ENCODE measurements around the gene KATNIP. TPM values are rescaled to one million over a fixed set of nuclear protein-coding genes. Genes with fewer than 3 reads are reported as not detected.

Gene KATNIP
- total and polyA plus RNA-seq, 9 of the 15 experiments (the other 6 are each of a cell fraction or from before 2014, with no cell fraction given), result 1.7 to 13.2 (median 8.0) TPM

DNA sequence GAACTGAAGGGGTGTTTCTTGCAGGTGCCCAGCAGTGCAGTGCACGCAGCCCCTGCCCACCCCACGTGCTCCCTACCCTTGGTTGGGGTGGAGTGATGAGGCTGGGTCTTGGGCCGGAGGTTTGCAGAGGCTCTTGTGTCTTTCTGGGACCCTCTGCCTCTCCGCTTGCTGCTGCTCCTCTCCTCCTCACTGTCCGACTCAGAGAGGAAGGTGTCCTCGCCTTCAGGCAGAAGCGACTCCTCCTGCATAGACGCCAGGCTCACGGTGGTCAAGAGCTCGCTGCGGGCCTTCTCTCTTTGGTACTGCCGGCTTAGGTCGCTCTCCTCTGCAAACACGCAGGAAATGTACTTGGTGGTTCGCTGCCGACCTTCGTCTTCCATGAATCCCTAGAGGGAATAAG, 43.2 kb upstream of the KATNIP start:
- peaks cover 87% of the 10 kb centered on the region; the same call in 2 of the 3 replicates for H3K36me3 ChIP-seq (ENCODE audit: control insufficient read depth, insufficient read depth, low read length)
- intact Hi-C loops (cut with micrococcal nuclease), result no loop called here
- H3K9me3 ChIP-seq (replicated peaks; ENCODE audit: control insufficient read depth, insufficient read depth, low read depth, low read length), result no peaks in the 10 kb centered on the region
- no peak overlapping the region; a peak in 1 of 4 replicates for H3K9ac ChIP-seq (ENCODE audit: insufficient read depth in 1 of 2, low read depth in 2 of 2, low read length in 2 of 2)
- CTCF ChIA-PET (ENCODE audit: low intra/inter-chr PET ratio), result no interaction called here
- no peaks in the 10 kb centered on the region for H3K4me1 ChIP-seq (replicated peaks in 1 of 2; ENCODE audit: control insufficient read depth in 2 of 2, insufficient read depth in 2 of 2, low read length in 2 of 2)
- no peak for DNase-seq (ENCODE audit: extremely low read depth in 1 of 4, low spot score in 3 of 4)
- no peaks in the 10 kb centered on the region for H3K27me3 ChIP-seq (ENCODE audit: control insufficient read depth in 2 of 2, insufficient read depth in 2 of 2, low read length in 2 of 2)
- H3K79me2 ChIP-seq (ENCODE audit: control insufficient read depth, insufficient read depth, low read length), result no peaks in the 10 kb centered on the region
- no peak overlapping the region for H2AFZ ChIP-seq (ENCODE audit: low read depth, low read length)
- H3K4me3 ChIP-seq, result no peak overlapping the region
- H4K20me1 ChIP-seq (replicated peaks; ENCODE audit: control insufficient read depth, insufficient read depth, low read length), result no peaks in the 10 kb centered on the region; the same call in 1 of the 2 replicates
- H3K27ac ChIP-seq (ENCODE audit: extremely low read depth, low read depth, low read length), result no peak overlapping the region
- POLR2A ChIA-PET, result interaction anchor here (1.7 kb wide), 1 partner anchor 10 kb away, joined by 4 read pairs; no protein-coding TSS in a partner anchor
- no peak for ATAC-seq
- TF ChIP-seq, protein P1, sequence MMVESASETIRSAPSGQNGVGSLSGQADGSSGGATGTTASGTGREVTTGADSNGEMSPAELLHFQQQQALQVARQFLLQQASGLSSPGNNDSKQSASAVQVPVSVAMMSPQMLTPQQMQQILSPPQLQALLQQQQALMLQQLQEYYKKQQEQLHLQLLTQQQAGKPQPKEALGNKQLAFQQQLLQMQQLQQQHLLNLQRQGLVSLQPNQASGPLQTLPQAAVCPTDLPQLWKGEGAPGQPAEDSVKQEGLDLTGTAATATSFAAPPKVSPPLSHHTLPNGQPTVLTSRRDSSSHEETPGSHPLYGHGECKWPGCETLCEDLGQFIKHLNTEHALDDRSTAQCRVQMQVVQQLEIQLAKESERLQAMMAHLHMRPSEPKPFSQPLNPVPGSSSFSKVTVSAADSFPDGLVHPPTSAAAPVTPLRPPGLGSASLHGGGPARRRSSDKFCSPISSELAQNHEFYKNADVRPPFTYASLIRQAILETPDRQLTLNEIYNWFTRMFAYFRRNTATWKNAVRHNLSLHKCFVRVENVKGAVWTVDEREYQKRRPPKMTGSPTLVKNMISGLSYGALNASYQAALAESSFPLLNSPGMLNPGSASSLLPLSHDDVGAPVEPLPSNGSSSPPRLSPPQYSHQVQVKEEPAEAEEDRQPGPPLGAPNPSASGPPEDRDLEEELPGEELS (CRISPR knock-in tag; IDR thresholded peaks at IDR 0.05; ENCODE audit: borderline replicate concordance), result no peak
- TF ChIP-seq ZNF644 (tag; IDR thresholded peaks at IDR 0.05; ENCODE audit: low read depth), result no peak
- no peak overlapping the region for H3K4me2 ChIP-seq (ENCODE audit: insufficient read depth, low read length)
- no peaks in the 10 kb centered on the region for H3K9me1 ChIP-seq (ENCODE audit: control insufficient read depth, insufficient read depth, low read length)
- no TSS peak for BruUV-seq (replicated peaks)
- in situ Hi-C loops (cut with MboI), result no loop called here
- no peak for FAIRE-seq
- WGBS (ENCODE audit: insufficient coverage, low coverage, missing lambda C conversion rate), result 94% methylated on average over 12 of the region's 17 CpGs

DNA sequence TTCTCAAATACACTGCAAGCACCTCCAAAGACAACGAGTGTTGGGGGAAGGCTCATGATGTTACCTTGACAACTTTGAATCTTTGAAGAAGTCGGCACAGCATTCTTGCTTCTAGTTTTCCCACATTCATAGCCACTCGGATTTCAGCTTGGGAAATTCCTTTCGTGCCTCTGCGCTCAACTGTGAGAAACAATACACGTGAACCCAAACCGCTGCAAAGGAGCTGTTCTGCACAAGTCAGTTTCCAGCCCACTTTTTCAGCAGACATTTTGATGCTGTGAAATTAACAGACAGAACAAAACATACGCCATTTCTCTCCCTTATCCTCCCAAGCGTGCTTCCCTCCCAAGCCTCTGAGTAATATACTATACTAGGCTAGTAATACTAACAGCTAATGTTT, 41.5 kb upstream of the KATNIP start:
- no peak overlapping the region for H3K9ac ChIP-seq (ENCODE audit: insufficient read depth in 1 of 2, low read depth in 2 of 2, low read length in 2 of 2)
- no peak overlapping the region for H2AFZ ChIP-seq (ENCODE audit: low read depth, low read length)
- intact Hi-C loops (cut with micrococcal nuclease), result no loop called here
- no peaks in the 10 kb centered on the region for H3K27me3 ChIP-seq (ENCODE audit: control insufficient read depth in 2 of 2, insufficient read depth in 2 of 2, low read length in 2 of 2)
- FAIRE-seq (no peak), DNase-seq (ENCODE audit: extremely low read depth in 1 of 4, low spot score in 3 of 4) (no peak), ATAC-seq (no peak)
- no peaks in the 10 kb centered on the region for H3K4me1 ChIP-seq (replicated peaks in 1 of 2; ENCODE audit: control insufficient read depth in 2 of 2, insufficient read depth in 2 of 2, low read length in 2 of 2)
- ChIA-PET CTCF (ENCODE audit: low intra/inter-chr PET ratio) (no interaction called here), POLR2A (no interaction called here)
- H3K4me3 ChIP-seq, result no peak overlapping the region
- in situ Hi-C loops (cut with MboI), result no loop called here
- no TSS peak for BruUV-seq (replicated peaks)
- no peaks in the 10 kb centered on the region for H3K79me2 ChIP-seq (ENCODE audit: control insufficient read depth, insufficient read depth, low read length)
- peaks cover 81% of the 10 kb centered on the region; the same call in 2 of the 3 replicates for H3K36me3 ChIP-seq (ENCODE audit: control insufficient read depth, insufficient read depth, low read length)
- H3K9me3 ChIP-seq (replicated peaks; ENCODE audit: control insufficient read depth, insufficient read depth, low read depth, low read length), result no peaks in the 10 kb centered on the region
- 87% methylated on average over 9 of the region's 9 CpGs for WGBS (ENCODE audit: insufficient coverage, low coverage, missing lambda C conversion rate)
- no peaks in the 10 kb centered on the region; the same call in 1 of the 2 replicates for H4K20me1 ChIP-seq (replicated peaks; ENCODE audit: control insufficient read depth, insufficient read depth, low read length)
- H3K27ac ChIP-seq (ENCODE audit: extremely low read depth, low read depth, low read length), result no peak overlapping the region
- no peak overlapping the region for H3K4me2 ChIP-seq (ENCODE audit: insufficient read depth, low read length)
- no peaks in the 10 kb centered on the region for H3K9me1 ChIP-seq (ENCODE audit: control insufficient read depth, insufficient read depth, low read length)
- TF ChIP-seq NFE2L1 (tag; IDR thresholded peaks at IDR 0.05; ENCODE audit: borderline replicate concordance, low read depth) (no peak), BCL6 (CRISPR knock-in tag; IDR thresholded peaks at IDR 0.05) (no peak), ETV5 (CRISPR knock-in tag; IDR thresholded peaks at IDR 0.05; ENCODE audit: low read depth) (no peak), CBFA2T2 (conservative IDR thresholded peaks at IDR 0.05) (no peak), TCFL5 (CRISPR knock-in tag; conservative IDR thresholded peaks at IDR 0.05) (no peak), ZNF134 (CRISPR knock-in tag; conservative IDR thresholded peaks at IDR 0.05) (no peak), CHD2 (IDR thresholded peaks at IDR 0.05; ENCODE audit: low read depth, low read length) (no peak)
- TF ChIP-seq, protein P2, sequence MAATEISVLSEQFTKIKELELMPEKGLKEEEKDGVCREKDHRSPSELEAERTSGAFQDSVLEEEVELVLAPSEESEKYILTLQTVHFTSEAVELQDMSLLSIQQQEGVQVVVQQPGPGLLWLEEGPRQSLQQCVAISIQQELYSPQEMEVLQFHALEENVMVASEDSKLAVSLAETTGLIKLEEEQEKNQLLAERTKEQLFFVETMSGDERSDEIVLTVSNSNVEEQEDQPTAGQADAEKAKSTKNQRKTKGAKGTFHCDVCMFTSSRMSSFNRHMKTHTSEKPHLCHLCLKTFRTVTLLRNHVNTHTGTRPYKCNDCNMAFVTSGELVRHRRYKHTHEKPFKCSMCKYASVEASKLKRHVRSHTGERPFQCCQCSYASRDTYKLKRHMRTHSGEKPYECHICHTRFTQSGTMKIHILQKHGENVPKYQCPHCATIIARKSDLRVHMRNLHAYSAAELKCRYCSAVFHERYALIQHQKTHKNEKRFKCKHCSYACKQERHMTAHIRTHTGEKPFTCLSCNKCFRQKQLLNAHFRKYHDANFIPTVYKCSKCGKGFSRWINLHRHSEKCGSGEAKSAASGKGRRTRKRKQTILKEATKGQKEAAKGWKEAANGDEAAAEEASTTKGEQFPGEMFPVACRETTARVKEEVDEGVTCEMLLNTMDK (IDR thresholded peaks at IDR 0.05; ENCODE audit: borderline replicate concordance, insufficient read depth, low read depth, low read length, poor library complexity, severe bottlenecking), result no peak

Measured in K562 (cell line).